Panc1 (cell line): Measurements from ENCODE around the gene STARD5. TPM values are rescaled to one million over a fixed set of nuclear protein-coding genes. Genes with fewer than 3 reads are reported as not detected.

Source experiments
- ATAC-seq: fragments of 200-7000 bp; cut with Tn5 transposase; 2 replicates; pipeline ENCODE4 v1.9.1; 2020; ENCODE audit warnings: mild to moderate bottlenecking, moderate library complexity
- BruUV-seq: library from RNA; stranded (reverse); fragments of 400-500 nt; replicated peaks from 2 replicates; lab custom pipeline; 2021; lab: Mats Ljungman, UMichigan
- CTCF ChIA-PET: fragments of 300-600 bp; sonication (Branson Sonifier 250); formaldehyde crosslinking; loops from one replicate; lab custom pipeline; 2022; ENCODE audit warnings: antibody characterized with exemption; lab: Charles Lee
- POLR2A ChIA-PET: fragments of 300-600 bp; sonication (Branson Sonifier 250); formaldehyde crosslinking; loops from one replicate; lab custom pipeline; 2022; ENCODE audit warnings: antibody characterized with exemption; lab: Charles Lee
- DNase-seq: peaks from one replicate; pipeline ENCODE4 v3.0.0-alpha.2; 2010; ENCODE audit warnings: low read depth, low spot score
- H3K27ac ChIP-seq: 2 replicates; pipeline ENCODE4 v1.5.1; 2011; ENCODE audit warnings: mild to moderate bottlenecking, low read length, inconsistent platforms
- H3K27me3 ChIP-seq: fragments of 200-500 bp; sonication (Bioruptor generic); 2 replicates; pipeline ENCODE4 v1.6.0; 2014; ENCODE audit warnings: low read length, inconsistent platforms; ENCODE audit not compliant: control insufficient read depth, insufficient read depth
- H3K36me3 ChIP-seq: fragments of 200-500 bp; sonication (Bioruptor generic); 2 replicates; pipeline ENCODE4 v1.5.1; 2014; ENCODE audit warnings: inconsistent platforms, mild to moderate bottlenecking, low read length, moderate library complexity; ENCODE audit not compliant: control insufficient read depth, insufficient read depth
- H3K4me1 ChIP-seq: 2 replicates; pipeline ENCODE4 v1.5.1; 2011; ENCODE audit warnings: inconsistent platforms, mild to moderate bottlenecking, low read length, moderate library complexity; ENCODE audit not compliant: control insufficient read depth, insufficient read depth
- H3K4me3 ChIP-seq, 2 experiments: 2 replicates each; pipeline ENCODE4 v1.5.1; 2011 to 2012; ENCODE audit warnings: low read depth in 2 of 2, low read length in 2 of 2, mild to moderate bottlenecking in 2 of 2, inconsistent platforms in 1 of 2, moderate library complexity in 1 of 2
- H3K9me3 ChIP-seq: fragments of 200-500 bp; sonication (Bioruptor generic); 2 replicates; pipeline ENCODE4 v1.5.1; 2014; ENCODE audit warnings: low read depth, mild to moderate bottlenecking, inconsistent platforms, low read length, moderate library complexity; ENCODE audit not compliant: control insufficient read depth, insufficient read depth
- CTCF ChIP-seq: fragments of 450-650 bp; IDR thresholded peaks from 2 replicates; pipeline ENCODE4 v1.5.1; 2017; ENCODE audit warnings: mild to moderate bottlenecking
- POLR2AphosphoS5 ChIP-seq: IDR thresholded peaks from 2 replicates; pipeline ENCODE4 v1.6.1; 2012; ENCODE audit warnings: mild to moderate bottlenecking, low read depth, low read length, moderate library complexity
- REST ChIP-seq, 2 experiments: IDR thresholded peaks; 2 replicates each; pipeline ENCODE4 v1.6.1; 2011 to 2012; ENCODE audit warnings: low read depth in 2 of 2, control low read depth in 1 of 2, low read length in 1 of 2, mild to moderate bottlenecking in 1 of 2, moderate library complexity in 1 of 2; ENCODE audit not compliant: insufficient read depth in 1 of 2
- SIN3A ChIP-seq: IDR thresholded peaks from 2 replicates; pipeline ENCODE4 v1.6.1; 2012; ENCODE audit warnings: low read depth, mild to moderate bottlenecking, low read length, moderate library complexity, borderline replicate concordance; ENCODE audit not compliant: insufficient read depth
- TCF7L2 ChIP-seq: IDR thresholded peaks from 2 replicates; pipeline ENCODE4 v1.6.1; 2011; ENCODE audit warnings: mild to moderate bottlenecking, low read depth, low read length, inconsistent platforms
- in situ Hi-C: cut with HindIII; loops from 2 replicates; pipeline ENCODE4 v1.10.0; 2016; ENCODE audit warnings: low sequenced_read_pairs, low pct_unique_long_range_greater_than_20kb
- intact Hi-C: fragments of 100-400 bp; cut with micrococcal nuclease; formaldehyde crosslinking; loops from one replicate; pipeline ENCODE4 v1.10.0; 2022; ENCODE audit not compliant: unreplicated experiment
- total RNA-seq: library from RNA; stranded (reverse); gene quantifications from one replicate; pipeline ENCODE4 v1.2.1, GENCODE V29; 2021; ENCODE audit not compliant: unreplicated experiment

STARD5 gene
- total RNA-seq, 1 experiment from 2014 or later: 2.9 TPM

DNA sequence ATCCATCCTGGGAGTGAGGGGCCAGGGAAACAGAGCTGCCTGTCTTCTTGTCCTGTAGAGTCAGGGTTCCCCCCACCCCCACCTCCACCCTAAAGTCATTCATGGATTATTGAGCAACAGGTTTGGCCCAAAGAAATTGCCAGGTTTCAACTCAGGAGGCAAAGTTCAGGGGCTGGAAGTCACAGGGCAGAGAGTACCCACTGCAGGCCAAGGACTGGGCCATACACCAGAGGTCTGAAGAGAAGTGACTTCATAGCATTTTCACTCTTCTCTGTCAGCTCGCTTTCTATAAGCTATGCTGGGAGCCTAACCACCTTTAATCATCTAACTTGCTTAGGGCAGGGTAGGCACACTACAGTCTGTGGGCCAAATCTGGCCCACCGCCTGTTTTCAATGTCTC, 50.1 kb downstream of the STARD5 start:
- DNase-seq (no peak), ATAC-seq (no peak)
- intact Hi-C loops: no loop called here
- Histone ChIP-seq H3K36me3 (no peaks in the 10 kb centered on the region), H3K4me3 (no peak overlapping the region), H3K27ac (no peak overlapping the region), H3K27me3 (no peaks in the 10 kb centered on the region; the same call in 1 of the 2 replicates), H3K4me1 (no peaks in the 10 kb centered on the region), H3K9me3 (no peaks in the 10 kb centered on the region)
- in situ Hi-C loops: no loop called here
- BruUV-seq: no TSS peak
- TF ChIP-seq REST (IDR thresholded peaks at IDR 0.05; ENCODE audit: insufficient read depth in 1 of 2, low read depth in 2 of 2, low read length in 1 of 2) (no peak), TCF7L2 (no peak), CTCF (no peak)
- POLR2A ChIA-PET: interaction anchor here (0.6 kb wide), 1 partner anchor 118 kb away, joined by 3 read pairs; no protein-coding TSS in a partner anchor
- CTCF ChIA-PET: interaction anchor here (0.6 to 2.2 kb wide), 2 partner anchors 8 to 423 kb away, joined by 5 to 7 read pairs; no protein-coding TSS in a partner anchor

GRCh38 chr15:81273200-81273599, 50.7 kb downstream of the STARD5 start:
- Histone ChIP-seq H3K36me3 (no peaks in the 10 kb centered on the region), H3K27me3 (no peaks in the 10 kb centered on the region; the same call in 1 of the 2 replicates), H3K4me3 (no peak overlapping the region), H3K9me3 (no peaks in the 10 kb centered on the region), H3K27ac (no peak overlapping the region), H3K4me1 (no peaks in the 10 kb centered on the region)
- ChIA-PET CTCF (no interaction called here), POLR2A (interaction anchor here (0.6 kb wide), 1 partner anchor 118 kb away, joined by 3 read pairs; no protein-coding TSS in a partner anchor)
- no TSS peak for BruUV-seq
- DNase-seq: no peak
- intact Hi-C loops (no loop called here), in situ Hi-C loops (no loop called here)
- TF ChIP-seq REST (IDR thresholded peaks at IDR 0.05; ENCODE audit: insufficient read depth in 1 of 2, low read depth in 2 of 2, low read length in 1 of 2): no peak
- no peak for TF ChIP-seq CTCF
- no peak for TF ChIP-seq TCF7L2
- TF ChIP-seq SIN3A: no peak
- no peak for TF ChIP-seq POLR2AphosphoS5
- no peak for ATAC-seq
